GM20000 (cell line): ENCODE results near the gene ANO6.

Experiments
- DNase-seq: peaks from one replicate; pipeline ENCODE4 v3.0.0; 2012; ENCODE audit warnings: low spot score
- TF ChIP-seq, protein P1 (sequence below): IDR thresholded peaks from 2 replicates; pipeline ENCODE4 v1.5.1; 2012; ENCODE audit warnings: mild to moderate bottlenecking, control low read depth; ENCODE audit errors: extremely low read depth, missing control alignments

Gene ANO6

DNA sequence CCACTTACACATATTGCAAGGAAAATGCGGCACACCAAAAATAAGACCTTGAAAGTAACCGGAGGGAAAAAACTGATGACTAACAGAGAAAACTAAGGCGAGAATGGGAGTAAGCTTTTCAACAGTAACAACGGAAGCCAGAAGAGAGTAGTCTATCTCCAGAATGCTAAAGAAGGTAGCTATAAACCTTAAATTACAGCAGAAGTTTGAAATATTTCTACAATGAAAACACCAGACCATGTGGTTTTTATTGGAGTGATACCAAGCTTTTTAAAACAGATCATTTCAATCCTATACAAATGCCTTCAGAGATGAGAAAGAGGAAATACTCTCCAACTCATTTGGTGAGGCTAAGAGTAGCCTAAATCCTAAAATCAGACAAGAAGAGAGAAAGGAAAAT lies 209.5 kb downstream of the ANO6 start:
- DNase-seq, result no peak

DNA sequence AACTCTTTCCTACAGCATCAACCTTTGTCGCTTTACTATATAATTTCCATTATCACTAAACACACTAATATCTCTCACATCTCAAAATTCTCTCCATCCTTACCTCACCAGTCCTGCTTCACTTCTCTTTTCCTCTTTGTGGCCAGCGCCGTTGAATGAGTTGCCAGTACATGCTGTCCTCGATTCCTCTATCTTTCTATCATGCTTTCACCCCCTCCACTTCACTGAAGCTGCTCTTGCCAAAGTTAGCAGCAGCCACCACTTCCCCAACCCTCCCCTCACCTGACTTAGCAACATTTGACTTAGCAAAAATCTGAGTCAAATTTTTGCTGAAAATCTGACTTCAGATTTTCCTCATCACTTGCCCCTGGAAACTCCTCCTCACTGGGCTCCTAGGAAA lies 210.4 kb downstream of the ANO6 start:
- no peak for DNase-seq
- TF ChIP-seq, protein P1, sequence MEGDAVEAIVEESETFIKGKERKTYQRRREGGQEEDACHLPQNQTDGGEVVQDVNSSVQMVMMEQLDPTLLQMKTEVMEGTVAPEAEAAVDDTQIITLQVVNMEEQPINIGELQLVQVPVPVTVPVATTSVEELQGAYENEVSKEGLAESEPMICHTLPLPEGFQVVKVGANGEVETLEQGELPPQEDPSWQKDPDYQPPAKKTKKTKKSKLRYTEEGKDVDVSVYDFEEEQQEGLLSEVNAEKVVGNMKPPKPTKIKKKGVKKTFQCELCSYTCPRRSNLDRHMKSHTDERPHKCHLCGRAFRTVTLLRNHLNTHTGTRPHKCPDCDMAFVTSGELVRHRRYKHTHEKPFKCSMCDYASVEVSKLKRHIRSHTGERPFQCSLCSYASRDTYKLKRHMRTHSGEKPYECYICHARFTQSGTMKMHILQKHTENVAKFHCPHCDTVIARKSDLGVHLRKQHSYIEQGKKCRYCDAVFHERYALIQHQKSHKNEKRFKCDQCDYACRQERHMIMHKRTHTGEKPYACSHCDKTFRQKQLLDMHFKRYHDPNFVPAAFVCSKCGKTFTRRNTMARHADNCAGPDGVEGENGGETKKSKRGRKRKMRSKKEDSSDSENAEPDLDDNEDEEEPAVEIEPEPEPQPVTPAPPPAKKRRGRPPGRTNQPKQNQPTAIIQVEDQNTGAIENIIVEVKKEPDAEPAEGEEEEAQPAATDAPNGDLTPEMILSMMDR, result no peak

More for the DNA sequence above, 209.5 kb downstream of the ANO6 start:
- TF ChIP-seq, protein P1, result no peak

DNA sequence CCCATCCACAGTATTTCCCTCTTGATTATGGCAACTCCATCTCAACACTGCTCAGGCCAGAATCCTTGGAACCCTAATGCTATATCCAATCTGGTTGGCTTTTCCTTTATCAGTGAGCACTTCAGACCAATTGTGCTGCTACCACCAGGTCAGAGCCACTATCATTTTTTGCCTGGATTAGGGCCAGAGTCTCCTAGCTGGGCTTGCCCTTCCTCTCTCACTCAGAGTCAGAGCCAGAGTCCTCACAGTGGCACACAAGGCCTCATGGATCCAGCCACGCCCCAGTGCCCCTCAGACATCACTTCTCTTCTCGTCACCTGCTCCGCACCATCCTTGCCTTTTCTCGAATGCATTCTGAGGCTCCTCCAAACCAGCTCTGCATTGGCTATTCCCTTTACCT lies 211.1 kb downstream of the ANO6 start:
- DNase-seq, result no peak
- TF ChIP-seq, protein P1, result no peak

DNA sequence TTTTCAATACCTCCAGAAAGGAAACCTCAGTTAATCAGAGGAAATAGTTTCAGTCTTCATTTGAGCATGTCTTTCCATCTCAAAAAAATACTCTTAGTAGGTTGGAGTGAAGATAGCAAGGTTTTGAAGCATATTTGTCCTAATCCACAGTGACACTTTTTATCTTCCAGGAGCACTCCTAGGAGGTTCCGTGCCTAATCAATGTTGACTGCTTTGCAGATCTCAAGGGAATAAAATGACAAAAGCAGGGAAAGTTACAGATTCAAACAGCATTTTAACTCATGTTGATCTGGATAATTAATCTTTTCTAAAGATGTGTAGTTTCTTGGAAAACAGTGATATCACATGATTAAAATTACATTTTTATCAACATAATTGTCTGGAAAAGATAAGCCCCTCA lies 213.9 kb downstream of the ANO6 start:
- DNase-seq, result no peak
- TF ChIP-seq, protein P1, result no peak

DNA sequence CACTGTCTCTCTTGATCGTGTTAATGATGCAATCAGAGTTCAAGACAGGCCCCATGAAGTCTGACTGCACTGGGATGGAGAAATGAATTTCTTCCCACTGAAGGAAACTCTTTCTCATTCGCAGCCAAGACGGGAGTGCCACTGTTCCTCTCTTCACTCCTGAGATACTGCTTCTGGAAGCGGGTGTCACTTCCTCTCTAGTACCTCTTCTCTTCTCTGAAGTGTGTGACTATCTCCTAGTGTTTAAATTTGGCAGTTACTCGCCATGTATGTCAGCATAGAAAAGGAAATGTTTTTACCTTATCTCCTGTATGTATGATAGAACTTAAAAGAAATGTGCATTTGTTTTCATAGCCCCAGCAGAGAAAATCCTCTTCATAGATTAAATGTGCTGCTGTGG lies 215.2 kb downstream of the ANO6 start:
- DNase-seq, result no peak
- TF ChIP-seq, protein P1, result no peak

DNA sequence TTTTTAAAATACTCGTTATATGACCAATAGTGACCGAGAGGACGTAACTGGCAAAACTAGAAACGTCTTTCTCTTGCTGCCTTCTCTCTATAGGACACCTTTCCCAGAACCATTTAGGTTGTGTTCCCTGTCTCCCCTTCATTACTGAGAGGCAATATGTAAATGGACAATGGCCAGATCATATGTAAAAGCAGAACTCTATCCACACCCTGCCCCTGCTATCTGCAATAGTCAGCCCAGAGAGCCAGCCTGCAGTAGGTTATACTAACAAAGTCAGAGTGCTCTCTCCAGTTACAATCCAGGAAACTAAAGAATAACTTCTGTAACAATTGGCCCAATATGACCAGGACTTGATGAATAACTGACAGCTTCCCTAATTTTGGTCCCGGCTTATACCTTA lies 216.8 kb downstream of the ANO6 start:
- no peak for DNase-seq
- TF ChIP-seq, protein P1, result no peak

DNA sequence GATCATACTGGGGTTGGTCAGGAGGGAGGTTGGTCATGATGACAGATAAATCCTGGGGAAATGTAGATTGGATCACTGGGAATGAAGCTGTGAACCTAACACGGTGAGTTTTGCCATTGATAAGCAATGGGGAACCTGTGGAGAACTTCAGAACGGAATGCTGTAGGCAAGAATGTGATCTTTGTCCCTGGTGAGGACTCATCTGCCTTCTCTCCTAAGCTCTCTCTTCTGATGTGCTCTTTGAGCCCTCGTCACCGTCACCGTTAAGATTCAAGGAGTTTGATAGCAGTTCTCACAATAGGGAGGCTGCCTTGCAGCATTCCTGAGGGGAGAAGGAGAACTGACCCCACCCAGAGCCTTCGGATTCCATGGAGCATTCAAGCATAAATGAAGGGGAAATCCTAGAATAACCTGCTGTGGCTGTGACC lies 217.6 kb downstream of the ANO6 start:
- TF ChIP-seq, protein P1, result no peak
- no peak for DNase-seq
